ENCODE measurements around the gene LCE2D.

- TF ChIP-seq, protein P1, sequence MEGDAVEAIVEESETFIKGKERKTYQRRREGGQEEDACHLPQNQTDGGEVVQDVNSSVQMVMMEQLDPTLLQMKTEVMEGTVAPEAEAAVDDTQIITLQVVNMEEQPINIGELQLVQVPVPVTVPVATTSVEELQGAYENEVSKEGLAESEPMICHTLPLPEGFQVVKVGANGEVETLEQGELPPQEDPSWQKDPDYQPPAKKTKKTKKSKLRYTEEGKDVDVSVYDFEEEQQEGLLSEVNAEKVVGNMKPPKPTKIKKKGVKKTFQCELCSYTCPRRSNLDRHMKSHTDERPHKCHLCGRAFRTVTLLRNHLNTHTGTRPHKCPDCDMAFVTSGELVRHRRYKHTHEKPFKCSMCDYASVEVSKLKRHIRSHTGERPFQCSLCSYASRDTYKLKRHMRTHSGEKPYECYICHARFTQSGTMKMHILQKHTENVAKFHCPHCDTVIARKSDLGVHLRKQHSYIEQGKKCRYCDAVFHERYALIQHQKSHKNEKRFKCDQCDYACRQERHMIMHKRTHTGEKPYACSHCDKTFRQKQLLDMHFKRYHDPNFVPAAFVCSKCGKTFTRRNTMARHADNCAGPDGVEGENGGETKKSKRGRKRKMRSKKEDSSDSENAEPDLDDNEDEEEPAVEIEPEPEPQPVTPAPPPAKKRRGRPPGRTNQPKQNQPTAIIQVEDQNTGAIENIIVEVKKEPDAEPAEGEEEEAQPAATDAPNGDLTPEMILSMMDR (IDR thresholded peaks at IDR 0.05; ENCODE audit: low read length), result no peak
- no peak for TF ChIP-seq EZH2 (IDR thresholded peaks at IDR 0.05; ENCODE audit: borderline replicate concordance, low read length)
These were observed 5.5 kb upstream of the LCE2D start for GRCh38 chr1:152657677-152658076.

Measured in OCI-LY1 (cell line).